DND-41 (cell line): ENCODE results near the gene U2AF1L4.

Experiments used
- ATAC-seq: fragments of 200-7000 bp; cut with Tn5 transposase; 3 replicates; pipeline ENCODE4 v1.9.1; 2021; ENCODE audit warnings: low read depth; ENCODE audit not compliant: insufficient read depth
- DNase-seq: peaks from one replicate; pipeline ENCODE4 v3.0.0-alpha.2; 2020
- H2AFZ ChIP-seq: 2 replicates; pipeline ENCODE4 v1.6.0; 2012; ENCODE audit warnings: low read depth, low read length
- H3K27ac ChIP-seq: 2 replicates; pipeline ENCODE4 v1.5.1; 2012; ENCODE audit warnings: low read length, inconsistent platforms
- H3K27me3 ChIP-seq: fragments of 200-600 bp; sonication (generic); 2 replicates; pipeline ENCODE4 v1.6.0; 2012; ENCODE audit warnings: low read length, mild to moderate bottlenecking, inconsistent platforms; ENCODE audit not compliant: insufficient read depth, poor library complexity
- H3K36me3 ChIP-seq: 2 replicates; pipeline ENCODE4 v1.5.1; 2012; ENCODE audit warnings: low read length, inconsistent platforms; ENCODE audit not compliant: insufficient read depth
- H3K4me1 ChIP-seq: 2 replicates; pipeline ENCODE4 v1.5.1; 2012; ENCODE audit warnings: mild to moderate bottlenecking, low read length; ENCODE audit not compliant: insufficient read depth
- H3K4me2 ChIP-seq: 2 replicates; pipeline ENCODE4 v1.6.0; 2012; ENCODE audit warnings: mild to moderate bottlenecking, moderate library complexity, low read length, inconsistent platforms; ENCODE audit not compliant: insufficient read depth
- H3K4me3 ChIP-seq, 2 experiments: fragments of 200-600 bp in 1 of 2; shearing (Covaris generic) in 1 of 2; 2 replicates each; pipeline ENCODE4 v1.5.1; 2012 to 2016; ENCODE audit warnings: inconsistent platforms in 2 of 2, low read length in 2 of 2, mild to moderate bottlenecking in 2 of 2, low read depth in 1 of 2, moderate library complexity in 1 of 2
- H3K79me2 ChIP-seq: 2 replicates; pipeline ENCODE4 v1.6.0; 2012; ENCODE audit warnings: low read length, inconsistent platforms; ENCODE audit not compliant: insufficient read depth
- H3K9ac ChIP-seq: 2 replicates; pipeline ENCODE4 v1.6.0; 2012; ENCODE audit warnings: low read depth, mild to moderate bottlenecking, inconsistent platforms, low read length, moderate library complexity
- H3K9me3 ChIP-seq: 2 replicates; pipeline ENCODE4 v1.5.1; 2012; ENCODE audit warnings: low read length, moderate library complexity, mild to moderate bottlenecking, inconsistent platforms; ENCODE audit not compliant: insufficient read depth, severe bottlenecking
- H4K20me1 ChIP-seq: 2 replicates; pipeline ENCODE4 v1.6.0; 2012; ENCODE audit warnings: low read length; ENCODE audit not compliant: insufficient read depth
- EZH2 ChIP-seq: IDR thresholded peaks from 3 replicates; pipeline ENCODE4 v1.6.1; 2012; ENCODE audit warnings: borderline replicate concordance, low read depth, mild to moderate bottlenecking, moderate library complexity, low read length, inconsistent platforms; ENCODE audit not compliant: severe bottlenecking
- TF ChIP-seq, protein P1 (sequence below): IDR thresholded peaks from 2 replicates; pipeline ENCODE4 v1.5.1; 2012; ENCODE audit warnings: borderline replicate concordance, low read length, moderate library complexity, mild to moderate bottlenecking; ENCODE audit not compliant: poor library complexity, severe bottlenecking; ENCODE audit errors: extremely low read depth

U2AF1L4 gene

DNA sequence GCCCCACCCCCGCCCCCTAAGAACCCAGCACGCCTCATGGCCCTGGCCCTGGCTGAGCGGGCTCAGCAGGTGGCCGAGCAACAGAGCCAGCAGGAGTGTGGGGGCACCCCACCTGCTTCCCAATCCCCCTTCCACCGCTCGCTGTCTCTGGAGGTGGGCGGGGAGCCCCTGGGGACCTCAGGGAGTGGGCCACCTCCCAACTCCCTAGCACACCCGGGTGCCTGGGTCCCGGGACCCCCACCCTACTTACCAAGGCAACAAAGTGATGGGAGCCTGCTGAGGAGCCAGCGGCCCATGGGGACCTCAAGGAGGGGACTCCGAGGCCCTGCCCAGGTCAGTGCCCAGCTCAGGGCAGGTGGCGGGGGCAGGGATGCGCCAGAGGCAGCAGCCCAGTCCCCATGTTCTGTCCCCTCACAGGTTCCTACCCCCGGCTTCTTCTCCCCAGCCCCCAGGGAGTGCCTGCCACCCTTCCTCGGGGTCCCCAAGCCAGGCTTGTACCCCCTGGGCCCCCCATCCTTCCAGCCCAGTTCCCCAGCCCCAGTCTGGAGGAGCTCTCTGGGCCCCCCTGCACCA is 42.1 kb upstream of the U2AF1L4 start:
- Histone ChIP-seq H3K9ac (no peak overlapping the region), H3K79me2 (no peaks in the 10 kb centered on the region), H3K27ac (no peak overlapping the region), H2AFZ (no peak overlapping the region), H3K4me3 (no peak overlapping the region), H3K4me2 (no peak overlapping the region), H3K27me3 (no peaks in the 10 kb centered on the region), H3K9me3 (no peaks in the 10 kb centered on the region), H3K36me3 (peaks cover 39% of the 10 kb centered on the region), H4K20me1 (peaks cover 12% of the 10 kb centered on the region), H3K4me1 (no peaks in the 10 kb centered on the region)
- DNase-seq (no peak), ATAC-seq (no peak)
- TF ChIP-seq, protein P1, sequence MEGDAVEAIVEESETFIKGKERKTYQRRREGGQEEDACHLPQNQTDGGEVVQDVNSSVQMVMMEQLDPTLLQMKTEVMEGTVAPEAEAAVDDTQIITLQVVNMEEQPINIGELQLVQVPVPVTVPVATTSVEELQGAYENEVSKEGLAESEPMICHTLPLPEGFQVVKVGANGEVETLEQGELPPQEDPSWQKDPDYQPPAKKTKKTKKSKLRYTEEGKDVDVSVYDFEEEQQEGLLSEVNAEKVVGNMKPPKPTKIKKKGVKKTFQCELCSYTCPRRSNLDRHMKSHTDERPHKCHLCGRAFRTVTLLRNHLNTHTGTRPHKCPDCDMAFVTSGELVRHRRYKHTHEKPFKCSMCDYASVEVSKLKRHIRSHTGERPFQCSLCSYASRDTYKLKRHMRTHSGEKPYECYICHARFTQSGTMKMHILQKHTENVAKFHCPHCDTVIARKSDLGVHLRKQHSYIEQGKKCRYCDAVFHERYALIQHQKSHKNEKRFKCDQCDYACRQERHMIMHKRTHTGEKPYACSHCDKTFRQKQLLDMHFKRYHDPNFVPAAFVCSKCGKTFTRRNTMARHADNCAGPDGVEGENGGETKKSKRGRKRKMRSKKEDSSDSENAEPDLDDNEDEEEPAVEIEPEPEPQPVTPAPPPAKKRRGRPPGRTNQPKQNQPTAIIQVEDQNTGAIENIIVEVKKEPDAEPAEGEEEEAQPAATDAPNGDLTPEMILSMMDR, result no peak
- no peak for TF ChIP-seq EZH2

DNA sequence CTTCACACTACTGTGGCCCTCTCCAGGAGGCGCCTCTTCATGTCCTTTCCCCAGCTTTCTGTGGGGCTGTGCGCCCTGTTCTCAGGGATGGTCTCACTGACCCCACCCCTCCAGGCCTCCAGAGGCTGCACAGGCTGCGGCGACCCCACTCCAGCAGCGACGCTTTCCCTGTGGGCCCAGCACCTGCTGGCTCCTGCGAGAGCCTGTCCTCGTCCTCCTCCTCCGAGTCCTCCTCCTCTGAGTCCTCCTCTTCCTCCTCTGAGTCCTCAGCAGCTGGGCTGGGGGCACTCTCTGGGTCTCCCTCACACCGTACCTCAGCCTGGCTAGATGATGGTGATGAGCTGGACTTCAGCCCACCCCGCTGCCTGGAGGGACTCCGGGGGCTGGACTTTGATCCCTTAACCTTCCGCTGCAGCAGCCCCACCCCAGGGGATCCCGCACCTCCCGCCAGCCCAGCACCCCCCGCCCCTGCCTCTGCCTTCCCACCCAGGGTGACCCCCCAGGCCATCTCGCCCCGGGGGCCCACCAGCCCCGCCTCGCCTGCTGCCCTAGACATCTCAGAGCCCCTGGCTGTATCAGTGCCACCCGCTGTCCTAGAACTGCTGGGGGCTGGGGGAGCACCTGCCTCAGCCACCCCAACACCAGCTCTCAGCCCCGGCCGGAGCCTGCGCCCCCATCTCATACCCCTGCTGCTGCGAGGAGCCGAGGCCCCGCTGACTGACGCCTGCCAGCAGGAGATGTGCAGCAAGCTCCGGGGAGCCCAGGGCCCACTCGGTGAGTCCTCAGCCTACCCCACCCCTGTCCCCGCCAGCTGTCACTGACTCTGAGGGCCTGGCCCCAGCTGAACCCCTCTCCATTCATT is 41.3 kb upstream of the U2AF1L4 start:
- DNase-seq (no peak), ATAC-seq (no peak)
- Histone ChIP-seq H3K4me2 (no peak overlapping the region), H3K27me3 (no peaks in the 10 kb centered on the region), H3K36me3 (peaks cover 47% of the 10 kb centered on the region), H3K9me3 (no peaks in the 10 kb centered on the region), H3K9ac (no peak overlapping the region), H4K20me1 (peaks cover 16% of the 10 kb centered on the region), H2AFZ (no peak overlapping the region), H3K4me3 (no peak overlapping the region), H3K4me1 (no peaks in the 10 kb centered on the region), H3K27ac (no peak overlapping the region), H3K79me2 (no peaks in the 10 kb centered on the region)
- TF ChIP-seq, protein P1, result no peak
- no peak for TF ChIP-seq EZH2

DNA sequence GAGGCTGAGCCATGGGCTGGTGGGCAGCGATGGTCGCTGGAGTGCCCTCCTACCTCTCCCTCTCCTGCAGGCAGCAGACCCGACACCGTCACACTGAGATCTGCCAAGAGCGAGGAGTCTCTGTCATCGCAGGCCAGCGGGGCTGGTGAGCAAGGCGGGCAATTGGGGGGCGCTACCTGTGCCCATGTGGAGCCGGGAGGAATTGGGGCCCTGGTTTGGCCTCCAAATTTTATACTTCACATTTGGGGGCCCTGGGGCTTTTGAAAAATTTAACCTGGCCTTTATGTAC is 40.1 kb upstream of the U2AF1L4 start:
- H3K9ac ChIP-seq, result no peak overlapping the region
- H3K4me1 ChIP-seq, result no peaks in the 10 kb centered on the region
- H3K79me2 ChIP-seq, result no peaks in the 10 kb centered on the region
- TF ChIP-seq, protein P1, result no peak
- TF ChIP-seq EZH2, result no peak
- ATAC-seq (no peak), DNase-seq (no peak)
- H3K27me3 ChIP-seq, result no peaks in the 10 kb centered on the region
- H3K36me3 ChIP-seq, result peaks cover 59% of the 10 kb centered on the region
- no peak overlapping the region for H3K27ac ChIP-seq
- no peak overlapping the region for H2AFZ ChIP-seq
- H3K9me3 ChIP-seq, result no peaks in the 10 kb centered on the region
- H4K20me1 ChIP-seq, result peaks cover 17% of the 10 kb centered on the region
- H3K4me3 ChIP-seq, result no peak overlapping the region
- H3K4me2 ChIP-seq, result no peak overlapping the region
